HG03103 (cell line): Measurements from ENCODE around the gene FABP7.
"Not testable (repeated sequence)": the region's sequence is repeated elsewhere in the genome, so short reads cannot be mapped to it uniquely, and the experiment has no call there.

Experiments used
- ATAC-seq: cut with Tn5 transposase; IDR thresholded peaks from one replicate; pipeline ENCODE4 v1.9.1; 2021; ENCODE audit warnings: low read depth; ENCODE audit not compliant: unreplicated experiment

The FABP7 gene

DNA sequence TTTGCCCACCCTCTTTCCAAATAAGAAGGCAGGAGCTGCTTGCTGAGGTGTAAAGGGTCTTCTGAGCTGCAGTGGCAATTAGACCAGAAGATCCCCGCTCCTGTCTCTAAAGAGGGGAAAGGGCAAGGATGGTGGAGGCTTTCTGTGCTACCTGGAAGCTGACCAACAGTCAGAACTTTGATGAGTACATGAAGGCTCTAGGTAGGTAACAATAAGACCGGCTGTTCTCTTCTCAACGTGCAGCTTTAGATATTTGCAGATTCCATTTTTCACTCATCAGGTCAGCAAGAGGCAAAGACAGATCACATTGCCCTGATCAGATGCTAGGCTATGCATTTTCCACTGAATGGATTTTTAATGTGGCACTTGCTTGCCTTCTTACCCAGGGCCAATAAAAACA is at the start of gene FABP7:
Gene FABP7 (plus strand): TSS at position 50 of the 400 bp plus-strand sequence. CDS start 79 bp downstream, at position 129.
- ATAC-seq, result no peak

DNA sequence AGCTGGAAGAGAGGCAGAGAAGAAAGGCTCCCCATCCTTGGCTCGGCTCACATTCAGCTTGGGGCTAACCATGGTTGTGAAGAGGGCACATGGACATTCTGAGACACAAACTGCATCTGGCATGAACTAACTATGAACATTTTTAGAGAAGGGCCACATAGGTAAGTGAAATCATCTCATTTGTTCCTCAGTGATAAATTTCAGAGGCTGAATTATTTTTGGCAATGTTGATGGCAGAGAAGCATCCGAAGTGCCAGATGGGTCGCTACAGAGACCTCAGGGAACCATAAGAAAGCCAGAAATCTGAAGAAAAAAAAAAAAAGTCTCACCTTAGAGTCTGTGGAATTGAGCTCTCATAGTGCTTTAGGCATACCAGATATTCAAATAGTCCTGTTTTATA is 49.2 kb upstream of the FABP7 start:
- ATAC-seq, result no peak

GRCh38 chr6:122730775-122731386 is 48.6 kb upstream of the FABP7 start:
- peak; percentile 53 for ATAC-seq

GRCh38 chr6:122733259-122733658 is 46.3 kb upstream of the FABP7 start:
- no peak for ATAC-seq

DNA sequence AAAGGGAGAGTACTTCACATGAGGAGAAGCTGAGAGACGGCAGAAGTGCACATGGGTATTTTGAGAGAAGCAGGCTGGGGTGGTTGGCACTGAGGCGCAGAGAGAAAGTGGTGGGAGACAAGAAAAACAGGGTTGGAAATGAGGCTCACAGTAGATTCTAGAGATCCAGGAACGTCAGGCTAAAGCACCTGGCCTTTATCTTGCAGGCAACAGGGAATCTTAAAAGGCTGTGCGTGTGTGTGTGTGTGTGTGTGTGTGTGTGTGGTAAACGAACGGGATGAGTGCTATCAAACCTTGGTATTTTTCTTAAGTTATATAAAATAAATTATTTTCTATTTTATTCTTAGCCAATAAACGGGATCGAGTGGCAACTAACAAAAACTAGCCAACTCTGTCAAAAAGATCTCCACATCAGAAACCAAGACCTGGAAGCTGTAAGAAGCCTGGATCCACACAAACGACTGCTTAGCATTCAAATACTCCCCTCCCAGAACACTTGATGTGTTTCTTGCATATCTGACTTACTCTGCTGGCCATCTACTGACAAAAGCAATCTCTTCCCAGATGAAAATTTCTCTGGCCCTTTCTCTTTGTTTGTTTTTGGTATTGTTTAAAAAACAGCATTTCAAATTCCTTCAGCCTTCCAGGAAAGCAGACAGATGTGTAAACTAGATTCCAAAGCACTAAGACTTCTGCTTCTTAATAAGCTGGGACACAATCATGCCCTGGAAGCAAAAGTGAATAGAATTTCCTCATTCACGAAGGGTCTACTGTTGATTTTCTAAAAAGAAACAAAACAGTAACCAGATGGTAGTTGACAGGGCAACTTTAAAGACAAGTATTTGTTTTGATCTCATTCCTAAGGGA is 44.8 kb upstream of the FABP7 start:
- no peak for ATAC-seq

DNA sequence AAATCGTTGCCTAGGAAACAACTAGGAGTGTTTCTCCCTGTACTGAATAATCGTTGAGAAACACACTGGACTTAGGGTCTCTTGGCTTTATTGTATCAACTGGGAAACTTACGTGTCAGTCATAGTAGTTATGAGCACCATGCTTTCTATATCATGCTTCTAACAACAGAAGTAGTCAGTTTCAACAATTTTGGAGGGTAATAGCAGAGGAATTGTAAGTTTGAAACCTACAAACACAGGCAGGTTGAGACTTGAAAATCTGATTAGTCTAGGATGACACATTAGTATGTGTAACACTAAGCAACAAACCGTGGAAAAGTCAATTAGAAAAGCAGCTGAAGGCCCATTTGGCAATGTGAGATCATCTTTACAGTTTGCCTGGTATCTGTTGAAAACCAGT is 43.9 kb upstream of the FABP7 start:
- ATAC-seq, result no peak

- ATAC-seq, result no peak
Observed at GRCh38 chr6:122736163-122736562, 43.4 kb upstream of the FABP7 start.

GRCh38 chr6:122736616-122737015 is 42.9 kb upstream of the FABP7 start:
- ATAC-seq, result no peak

DNA sequence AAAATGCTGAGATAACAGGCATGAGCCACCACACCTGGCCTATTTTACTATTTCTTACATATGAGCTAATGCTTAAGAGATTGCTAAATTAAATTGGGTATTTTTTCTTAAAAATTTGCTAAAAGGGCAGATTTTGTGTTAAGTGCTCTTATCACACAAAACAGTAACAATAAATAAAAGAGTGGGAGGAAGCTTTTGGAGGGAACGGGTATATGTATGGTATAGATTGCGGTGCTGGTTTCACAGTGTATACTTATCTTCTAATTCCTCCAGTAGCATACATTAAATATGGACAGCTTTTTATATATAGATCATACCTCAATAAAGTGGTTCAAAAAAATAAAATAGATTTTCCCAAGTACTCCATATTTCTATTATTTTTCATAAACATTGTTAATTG is 39.4 kb upstream of the FABP7 start:
- ATAC-seq, result no peak

- no peak for ATAC-seq
Observed at GRCh38 chr6:122740936-122741335, 38.6 kb upstream of the FABP7 start.

DNA sequence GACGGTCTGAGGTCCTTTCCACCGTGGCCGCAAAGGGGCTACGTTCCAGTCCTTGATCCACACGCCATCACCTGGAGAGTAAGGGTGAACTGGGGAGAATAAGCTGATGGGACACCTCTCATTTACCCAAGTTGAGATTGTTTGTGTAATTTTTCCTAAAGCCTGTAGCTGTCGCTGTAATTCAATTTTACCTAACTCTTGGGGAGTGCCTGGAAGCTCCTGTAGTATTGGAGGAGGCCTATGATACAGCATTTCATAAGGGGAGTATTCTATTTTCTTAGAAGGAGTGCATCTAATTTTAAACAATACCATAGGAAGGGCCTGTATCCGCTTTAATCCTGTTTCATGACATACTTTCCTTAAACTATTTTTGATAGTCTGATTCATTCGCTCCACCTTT is 35.3 kb upstream of the FABP7 start:
- ATAC-seq, result peak; percentile 56

GRCh38 chr6:122744856-122745255 is 34.7 kb upstream of the FABP7 start:
- ATAC-seq, result not testable (repeated sequence)

DNA sequence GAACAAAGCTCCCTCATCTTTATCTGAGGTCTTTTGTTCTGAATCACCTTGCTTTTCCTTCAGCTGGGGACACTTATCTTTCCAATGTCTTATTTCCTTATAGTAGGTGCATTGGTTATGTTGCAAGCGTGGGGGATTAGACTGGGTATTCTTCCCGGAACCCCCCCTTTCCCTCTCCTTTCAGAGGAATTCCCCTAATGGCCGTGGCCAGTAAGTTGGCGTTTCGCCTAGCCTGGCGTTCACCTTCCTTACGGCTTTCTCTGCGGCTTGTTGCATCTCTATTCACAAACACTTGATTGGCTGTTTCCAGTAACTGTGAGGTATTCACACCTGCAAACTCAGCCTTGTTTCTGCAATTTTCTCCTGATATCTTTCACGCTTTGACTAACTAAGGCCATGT is 32.8 kb upstream of the FABP7 start:
- ATAC-seq, result no peak

DNA sequence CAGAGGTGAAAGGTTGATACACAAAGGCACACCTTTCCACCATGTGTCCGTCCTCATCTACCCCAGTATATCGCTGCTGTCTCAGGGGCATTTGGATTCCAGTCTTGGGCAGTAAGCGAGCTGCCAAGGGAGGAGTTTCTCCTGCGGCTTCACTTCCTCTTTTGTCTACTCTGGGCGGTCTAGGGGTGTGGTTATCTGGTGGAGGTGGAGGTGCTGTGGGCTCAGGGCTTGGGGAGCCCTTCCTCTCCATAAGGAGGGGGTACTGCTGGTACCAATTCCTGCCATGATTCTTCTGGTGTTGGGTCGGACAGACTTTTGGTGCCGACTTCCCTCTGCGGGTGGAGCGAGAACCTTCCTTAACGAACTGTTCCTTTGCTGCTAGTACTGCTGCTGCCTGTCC is 31.9 kb upstream of the FABP7 start:
- ATAC-seq, result no peak

DNA sequence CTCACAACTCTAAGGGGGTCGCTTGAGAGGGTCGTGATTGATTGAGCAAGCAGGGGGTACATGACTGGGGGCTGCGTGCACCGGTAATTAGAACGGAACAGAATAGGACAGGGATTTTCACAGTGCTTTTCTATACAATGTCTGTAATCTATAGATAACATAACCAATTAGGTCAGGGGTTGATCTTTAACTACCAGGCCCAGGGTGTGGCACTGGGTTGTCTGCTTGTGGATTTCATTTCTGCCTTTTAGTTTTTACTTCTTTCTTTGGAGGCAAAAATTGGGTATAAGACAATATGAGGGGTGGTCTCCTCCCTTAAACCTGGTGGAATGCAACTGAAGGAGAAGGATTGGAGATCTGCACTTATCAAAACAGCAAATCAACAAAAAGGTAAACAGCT is 30.6 kb upstream of the FABP7 start:
- not testable (repeated sequence) for ATAC-seq

- no peak for ATAC-seq
Observed at GRCh38 chr6:122749451-122750050, 30.0 kb upstream of the FABP7 start.

DNA sequence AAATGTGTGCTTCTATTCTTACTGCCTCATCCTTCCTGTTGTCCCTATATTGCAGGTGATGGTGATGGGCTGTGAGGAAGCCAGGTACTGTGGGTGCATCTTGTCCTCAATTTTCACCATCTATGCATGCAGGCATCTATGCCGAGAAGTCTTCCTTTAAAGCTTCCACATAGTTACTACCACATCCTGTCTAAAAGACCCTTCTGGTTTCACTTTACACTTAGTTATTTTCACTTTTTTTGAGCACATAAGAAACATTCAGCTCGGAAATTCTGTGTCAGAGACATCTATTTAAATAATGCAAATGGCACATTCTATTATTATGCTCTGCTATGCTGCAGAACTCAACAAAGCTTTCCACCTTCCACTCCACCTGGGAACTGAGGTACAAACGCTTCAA is 28.2 kb upstream of the FABP7 start:
- peak; percentile 84 for ATAC-seq

DNA sequence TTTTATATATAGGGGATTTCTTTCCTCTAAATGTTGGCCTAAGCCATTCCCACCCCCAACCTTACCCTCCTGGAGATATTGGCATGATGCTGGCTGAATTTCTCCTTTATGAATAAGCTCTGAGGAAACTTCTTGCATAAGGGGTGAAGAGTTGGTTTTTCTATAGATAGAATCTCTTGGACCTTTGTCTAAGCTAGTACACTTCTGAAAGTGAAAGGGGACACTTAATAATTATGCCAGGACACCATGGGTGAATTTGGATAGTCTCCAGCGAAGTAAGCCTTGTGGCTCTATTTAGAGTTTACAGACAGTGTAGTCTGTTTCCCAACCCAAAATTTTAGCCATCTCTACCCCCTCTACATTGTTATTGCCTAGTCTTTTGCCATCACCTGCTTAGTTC is 27.1 kb upstream of the FABP7 start:
- no peak for ATAC-seq

- ATAC-seq, result no peak
Observed at GRCh38 chr6:122753000-122753687, 26.4 kb upstream of the FABP7 start.

- no peak for ATAC-seq
Observed at GRCh38 chr6:122753688-122754056, 25.8 kb upstream of the FABP7 start.

- ATAC-seq, result no peak
Observed at GRCh38 chr6:122754191-122754731, 25.3 kb upstream of the FABP7 start.
